WERI-Rb-1 (cell line): Measurements from ENCODE around the gene KCNJ5.

Experiments
- DNase-seq: peaks from one replicate; pipeline ENCODE4 v3.0.0-alpha.2; 2020
- H3K27ac ChIP-seq: fragments of 250-450 bp; sonication (Bioruptor Pico); 2 replicates; pipeline ENCODE4 v1.5.1; 2020; ENCODE audit warnings: mild to moderate bottlenecking, moderate library complexity
- H3K27me3 ChIP-seq: fragments of 250-450 bp; sonication (Bioruptor Pico); 2 replicates; pipeline ENCODE4 v1.5.1; 2021; ENCODE audit warnings: mild to moderate bottlenecking, low read depth, moderate library complexity; ENCODE audit not compliant: insufficient read depth, severe bottlenecking
- H3K36me3 ChIP-seq: fragments of 250-450 bp; sonication (Bioruptor Pico); 2 replicates; pipeline ENCODE4 v1.5.1; 2020; ENCODE audit warnings: mild to moderate bottlenecking, moderate library complexity
- H3K4me3 ChIP-seq: 2 replicates; pipeline ENCODE4 v1.5.1; 2011; ENCODE audit warnings: low read depth, mild to moderate bottlenecking, control low read depth, low read length
- H3K9me3 ChIP-seq: fragments of 250-450 bp; sonication (Bioruptor Pico); 2 replicates; pipeline ENCODE4 v1.5.1; 2021; ENCODE audit warnings: mild to moderate bottlenecking, moderate library complexity; ENCODE audit not compliant: severe bottlenecking
- TF ChIP-seq, protein P1 (sequence below): IDR thresholded peaks from 2 replicates; pipeline ENCODE4 v1.5.1; 2011; ENCODE audit warnings: low read depth, mild to moderate bottlenecking, control low read depth, inconsistent platforms, low read length

KCNJ5 gene

DNA sequence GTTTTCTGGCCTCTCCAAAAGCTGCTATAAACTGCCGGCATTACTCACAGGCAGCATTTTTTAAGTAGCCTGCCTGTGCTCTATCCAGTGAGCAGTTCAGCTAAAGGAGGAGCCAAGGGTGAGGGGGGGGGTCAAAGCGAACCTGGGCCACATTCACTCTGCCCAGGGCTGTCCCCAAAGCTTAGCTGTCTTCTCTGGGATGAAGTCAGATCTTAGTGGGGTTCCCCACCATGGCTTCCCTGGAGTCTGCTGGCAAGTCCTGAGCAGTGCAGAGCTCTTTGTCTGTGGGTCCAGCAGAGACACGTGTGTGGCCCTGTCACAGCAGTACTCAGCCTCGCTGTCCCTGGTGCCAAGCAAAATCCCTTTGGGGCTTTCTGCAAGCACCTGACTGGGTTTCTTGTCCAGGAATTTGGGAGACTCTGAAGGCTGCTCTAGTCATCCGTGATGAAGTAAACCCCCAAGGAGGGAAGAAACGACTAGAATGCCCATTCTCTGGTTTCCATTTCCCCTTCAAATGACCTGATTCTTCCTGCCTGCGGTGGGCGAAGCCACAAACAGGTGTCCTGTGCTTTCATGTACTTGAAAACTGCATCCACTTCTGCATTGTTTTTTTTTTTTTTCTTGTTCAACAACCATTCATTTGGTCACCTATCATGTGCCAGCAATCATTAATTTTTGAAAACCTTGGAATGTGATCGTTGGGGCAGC lies 2.6 kb downstream of the KCNJ5 start:
- Histone ChIP-seq H3K9me3 (no peaks in the 10 kb centered on the region), H3K4me3 (no peak overlapping the region), H3K27ac (no peak overlapping the region), H3K36me3 (no peaks in the 10 kb centered on the region), H3K27me3 (peaks cover 30% of the 10 kb centered on the region)
- no peak for DNase-seq
- TF ChIP-seq, protein P1, sequence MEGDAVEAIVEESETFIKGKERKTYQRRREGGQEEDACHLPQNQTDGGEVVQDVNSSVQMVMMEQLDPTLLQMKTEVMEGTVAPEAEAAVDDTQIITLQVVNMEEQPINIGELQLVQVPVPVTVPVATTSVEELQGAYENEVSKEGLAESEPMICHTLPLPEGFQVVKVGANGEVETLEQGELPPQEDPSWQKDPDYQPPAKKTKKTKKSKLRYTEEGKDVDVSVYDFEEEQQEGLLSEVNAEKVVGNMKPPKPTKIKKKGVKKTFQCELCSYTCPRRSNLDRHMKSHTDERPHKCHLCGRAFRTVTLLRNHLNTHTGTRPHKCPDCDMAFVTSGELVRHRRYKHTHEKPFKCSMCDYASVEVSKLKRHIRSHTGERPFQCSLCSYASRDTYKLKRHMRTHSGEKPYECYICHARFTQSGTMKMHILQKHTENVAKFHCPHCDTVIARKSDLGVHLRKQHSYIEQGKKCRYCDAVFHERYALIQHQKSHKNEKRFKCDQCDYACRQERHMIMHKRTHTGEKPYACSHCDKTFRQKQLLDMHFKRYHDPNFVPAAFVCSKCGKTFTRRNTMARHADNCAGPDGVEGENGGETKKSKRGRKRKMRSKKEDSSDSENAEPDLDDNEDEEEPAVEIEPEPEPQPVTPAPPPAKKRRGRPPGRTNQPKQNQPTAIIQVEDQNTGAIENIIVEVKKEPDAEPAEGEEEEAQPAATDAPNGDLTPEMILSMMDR: no peak

DNA sequence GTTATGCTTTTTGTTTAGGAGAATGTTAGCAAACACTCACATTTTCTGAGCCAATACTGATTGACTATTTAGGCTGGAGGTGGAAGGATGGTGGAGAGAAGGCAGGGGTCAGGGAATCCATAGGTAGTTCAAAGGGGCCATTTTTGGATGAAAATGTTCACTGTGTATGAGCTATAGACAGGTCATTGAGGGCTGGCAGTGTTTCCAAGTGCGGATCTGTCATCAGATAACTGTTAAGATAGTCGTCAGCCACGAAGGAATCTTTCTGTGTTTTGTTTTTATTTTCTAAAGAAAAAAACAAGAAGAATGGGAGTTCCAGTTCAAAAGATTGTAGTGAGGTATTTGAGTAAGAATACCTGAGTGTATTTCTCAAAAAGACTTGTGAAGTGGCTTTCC lies 3.1 kb downstream of the KCNJ5 start:
- peaks cover 26% of the 10 kb centered on the region for H3K27me3 ChIP-seq
- H3K4me3 ChIP-seq: no peak overlapping the region
- no peaks in the 10 kb centered on the region for H3K36me3 ChIP-seq
- no peaks in the 10 kb centered on the region for H3K9me3 ChIP-seq
- H3K27ac ChIP-seq: no peak overlapping the region
- DNase-seq: no peak
- TF ChIP-seq, protein P1: no peak

DNA sequence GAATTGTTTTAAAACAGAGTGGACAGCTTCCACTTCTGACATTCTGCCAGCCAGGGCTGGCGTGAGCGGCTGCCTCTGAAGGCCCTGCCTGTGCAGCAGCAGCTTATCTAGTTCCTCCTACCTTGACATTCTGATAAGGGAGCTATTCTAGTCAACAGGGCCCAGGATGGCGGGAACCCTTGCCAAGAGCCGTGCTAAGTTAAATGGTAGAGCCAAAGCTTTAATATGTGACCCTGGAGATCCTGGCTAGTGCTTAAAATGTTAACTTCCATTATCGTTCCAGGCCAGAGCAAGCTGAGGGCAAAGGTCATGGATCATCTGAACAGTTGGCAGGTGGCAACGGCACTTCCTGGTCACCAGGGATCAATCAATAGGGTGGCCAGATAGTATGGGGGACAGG lies 3.5 kb downstream of the KCNJ5 start:
- Histone ChIP-seq H3K36me3 (no peaks in the 10 kb centered on the region), H3K9me3 (no peaks in the 10 kb centered on the region), H3K27ac (no peak overlapping the region), H3K4me3 (no peak overlapping the region), H3K27me3 (peaks cover 26% of the 10 kb centered on the region)
- TF ChIP-seq, protein P1: no peak
- no peak for DNase-seq

DNA sequence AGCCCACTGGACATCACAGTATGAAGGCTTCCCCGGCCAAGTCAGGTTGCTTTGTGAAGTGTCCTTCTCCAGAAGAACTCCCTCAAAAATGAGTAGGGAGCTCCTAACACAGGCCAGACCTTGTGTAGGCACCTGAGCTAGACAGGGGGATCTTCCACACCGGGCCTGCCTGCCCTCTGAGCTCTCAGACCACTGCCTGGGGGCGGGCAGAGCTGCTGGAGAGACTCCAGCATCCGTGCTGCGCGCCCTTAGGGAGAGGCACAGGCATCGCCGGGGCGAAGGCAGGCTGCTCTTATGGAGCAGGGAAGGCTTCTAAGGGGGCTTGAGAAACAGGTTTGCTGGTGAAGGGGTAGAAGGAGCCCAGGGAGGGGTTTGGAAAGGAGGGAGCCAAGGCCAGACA lies 4.4 kb downstream of the KCNJ5 start:
- no peak overlapping the region for H3K4me3 ChIP-seq
- no peaks in the 10 kb centered on the region for H3K9me3 ChIP-seq
- H3K27me3 ChIP-seq: peaks cover 18% of the 10 kb centered on the region
- no peak overlapping the region for H3K27ac ChIP-seq
- TF ChIP-seq, protein P1: no peak
- DNase-seq: no peak
- H3K36me3 ChIP-seq: no peaks in the 10 kb centered on the region

DNA sequence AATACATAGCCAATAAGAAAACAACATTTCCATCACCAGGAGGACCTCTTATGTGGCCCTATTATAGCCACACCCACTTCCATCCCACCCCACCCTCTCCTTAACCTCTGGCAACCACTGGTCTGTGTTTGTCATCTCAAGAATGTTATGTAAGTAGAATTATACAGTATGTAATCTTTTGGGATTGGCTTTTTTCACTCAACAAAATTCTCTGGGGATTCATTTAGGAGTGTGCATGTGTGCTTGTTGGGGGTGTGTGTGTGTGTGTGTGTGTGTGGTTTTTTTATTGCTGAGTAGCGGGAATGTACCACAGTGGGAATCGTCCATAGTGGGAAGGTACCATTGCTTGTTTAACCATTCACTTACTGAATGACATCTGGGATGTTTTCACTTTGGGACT lies 5.2 kb downstream of the KCNJ5 start:
- TF ChIP-seq, protein P1: no peak
- Histone ChIP-seq H3K36me3 (no peaks in the 10 kb centered on the region), H3K9me3 (no peaks in the 10 kb centered on the region), H3K27me3 (peaks cover 13% of the 10 kb centered on the region), H3K27ac (no peak overlapping the region), H3K4me3 (no peak overlapping the region)
- DNase-seq: no peak

DNA sequence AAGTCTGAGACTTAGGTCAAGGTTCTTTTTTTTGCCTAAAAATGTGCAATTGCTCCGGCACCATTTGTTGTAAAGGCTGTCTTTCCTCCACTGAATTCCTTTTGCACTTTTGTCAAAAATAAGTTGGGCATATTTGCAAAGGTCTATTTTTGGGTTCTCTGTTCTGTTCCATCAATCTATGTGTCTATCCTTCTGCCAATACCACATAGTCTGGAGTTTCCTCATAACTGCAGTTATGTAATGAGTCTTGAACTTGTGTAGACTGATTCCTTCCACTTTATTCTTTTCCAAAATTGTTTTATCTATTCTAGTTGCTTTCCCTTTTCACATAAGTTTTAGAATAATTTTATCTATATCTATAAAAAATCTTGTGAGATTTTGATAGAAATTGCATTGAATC lies 6.7 kb downstream of the KCNJ5 start:
- Histone ChIP-seq H3K4me3 (no peak overlapping the region), H3K27me3 (no peaks in the 10 kb centered on the region), H3K36me3 (no peaks in the 10 kb centered on the region), H3K27ac (no peak overlapping the region), H3K9me3 (no peaks in the 10 kb centered on the region)
- TF ChIP-seq, protein P1: no peak
- DNase-seq: no peak
